Mononuclear cell (primary cell): ENCODE results near the gene TTC31. TPM values are rescaled to one million over a fixed set of nuclear protein-coding genes. Genes with fewer than 3 reads are reported as not detected.
A peak's percentile ranks its signal among the peaks of the same experiment; 100 is the strongest.

Experiments
- H3K27me3 ChIP-seq: 2 replicates; pipeline ENCODE4 v1.6.0; 2011; ENCODE audit warnings: low read length, control low read depth; ENCODE audit not compliant: insufficient read depth
- H3K4me1 ChIP-seq: 2 replicates; pipeline ENCODE4 v1.5.1; 2011; ENCODE audit warnings: mild to moderate bottlenecking, low read length, control low read depth; ENCODE audit not compliant: insufficient read depth
- H3K4me3 ChIP-seq: 2 replicates; pipeline ENCODE4 v1.5.1; 2011; ENCODE audit warnings: mild to moderate bottlenecking, low read length, moderate library complexity
- H3K9me3 ChIP-seq: 2 replicates; pipeline ENCODE4 v1.5.1; 2011; ENCODE audit warnings: low read depth, mild to moderate bottlenecking, control low read depth, low read length
- total RNA-seq: library from RNA; depleted of rRNA; stranded (reverse); fragments of >200 nt; gene quantifications from one replicate; pipeline ENCODE4 v1.2.3, GENCODE V29; 2012

Gene TTC31
- total RNA-seq, 1 donor: 14.0 TPM

GRCh38 chr2:74491648-74492544 is 9.0 kb downstream of the TTC31 start:
- Histone ChIP-seq H3K4me3 (no peak overlapping the region), H3K9me3 (no peaks in the 10 kb centered on the region), H3K4me1 (no peaks in the 10 kb centered on the region), H3K27me3 (peaks cover under 1% of the 10 kb centered on the region)

GRCh38 chr2:74493546-74493945 is 10.7 kb downstream of the TTC31 start:
- H3K27me3 ChIP-seq: peaks cover 17% of the 10 kb centered on the region
- no peak overlapping the region for H3K4me3 ChIP-seq
- H3K4me1 ChIP-seq: peaks cover 14% of the 10 kb centered on the region
- H3K9me3 ChIP-seq: no peaks in the 10 kb centered on the region

- no peak overlapping the region for H3K4me3 ChIP-seq
- H3K27me3 ChIP-seq: peaks cover 36% of the 10 kb centered on the region
- H3K9me3 ChIP-seq: no peaks in the 10 kb centered on the region
- peaks cover 28% of the 10 kb centered on the region for H3K4me1 ChIP-seq
Measured at GRCh38 chr2:74495440-74495839, 12.6 kb downstream of the TTC31 start.

GRCh38 chr2:74496997-74497776 is 14.3 kb downstream of the TTC31 start:
- H3K4me1 ChIP-seq: peaks cover 33% of the 10 kb centered on the region
- no peak overlapping the region for H3K4me3 ChIP-seq

GRCh38 chr2:74497777-74498499 is 15.1 kb downstream of the TTC31 start:
- peak overlapping the region; percentile 36 for H3K4me3 ChIP-seq
- no peaks in the 10 kb centered on the region for H3K9me3 ChIP-seq
- H3K4me1 ChIP-seq: peaks cover 41% of the 10 kb centered on the region
- H3K27me3 ChIP-seq: peaks cover 60% of the 10 kb centered on the region

More at GRCh38 chr2:74496997-74497776, 14.3 kb downstream of the TTC31 start:
- H3K27me3 ChIP-seq: peaks cover 53% of the 10 kb centered on the region
- no peaks in the 10 kb centered on the region for H3K9me3 ChIP-seq

- Histone ChIP-seq H3K4me1 (peaks cover 48% of the 10 kb centered on the region), H3K9me3 (no peaks in the 10 kb centered on the region), H3K4me3 (peak overlapping the region; percentile 36), H3K27me3 (peaks cover 68% of the 10 kb centered on the region)
Measured at GRCh38 chr2:74498500-74499266, 15.8 kb downstream of the TTC31 start.

GRCh38 chr2:74499267-74499939 is 16.5 kb downstream of the TTC31 start, which contains the start of gene LBX2:
Gene LBX2, minus strand, starts transcription at chr2:74499603. Its CDS starts 66 bp downstream, at chr2:74499537.
- Histone ChIP-seq H3K4me1 (peaks cover 55% of the 10 kb centered on the region), H3K27me3 (peaks cover 68% of the 10 kb centered on the region), H3K9me3 (no peaks in the 10 kb centered on the region), H3K4me3 (peak within 1 kb of the TSS; percentile 36)

GRCh38 chr2:74499940-74500577 is 17.2 kb downstream of the TTC31 start:
- Histone ChIP-seq H3K9me3 (no peaks in the 10 kb centered on the region), H3K4me3 (no peak overlapping the region), H3K27me3 (peaks cover 68% of the 10 kb centered on the region), H3K4me1 (peaks cover 62% of the 10 kb centered on the region)

GRCh38 chr2:74500578-74500946 is 17.7 kb downstream of the TTC31 start:
- H3K4me3 ChIP-seq: no peak overlapping the region
- no peaks in the 10 kb centered on the region for H3K9me3 ChIP-seq
- H3K4me1 ChIP-seq: peaks cover 67% of the 10 kb centered on the region
- H3K27me3 ChIP-seq: peaks cover 68% of the 10 kb centered on the region

- peaks cover 68% of the 10 kb centered on the region for H3K27me3 ChIP-seq
- peaks cover 76% of the 10 kb centered on the region for H3K4me1 ChIP-seq
Measured at GRCh38 chr2:74501335-74502071, 18.6 kb downstream of the TTC31 start.

GRCh38 chr2:74502147-74502719 is 19.4 kb downstream of the TTC31 start:
- Histone ChIP-seq H3K9me3 (no peaks in the 10 kb centered on the region), H3K4me3 (peak overlapping the region; percentile 45), H3K4me1 (peaks cover 82% of the 10 kb centered on the region), H3K27me3 (peaks cover 64% of the 10 kb centered on the region)

More at GRCh38 chr2:74501335-74502071, 18.6 kb downstream of the TTC31 start:
- Histone ChIP-seq H3K9me3 (no peaks in the 10 kb centered on the region), H3K4me3 (no peak overlapping the region)

- Histone ChIP-seq H3K27me3 (peaks cover 57% of the 10 kb centered on the region), H3K4me3 (peak overlapping the region; percentile 45), H3K9me3 (no peaks in the 10 kb centered on the region), H3K4me1 (peaks cover 77% of the 10 kb centered on the region)
Measured at GRCh38 chr2:74502720-74503505, 20.0 kb downstream of the TTC31 start.
